Neuronal stem cell (in vitro differentiated cells): ENCODE results near the gene APMAP.

ENCODE experiments used
- DNase-seq: peaks from one replicate; pipeline ENCODE4 v3.0.0-alpha.2; 2013; ENCODE audit warnings: low spot score
- H2AFZ ChIP-seq: one replicate; pipeline ENCODE4 v1.6.1; 2013; ENCODE audit warnings: mild to moderate bottlenecking, low read length, inconsistent platforms
- H2AK5ac ChIP-seq: 2 replicates; pipeline ENCODE4 v1.6.1; 2013; ENCODE audit warnings: low read depth, mild to moderate bottlenecking, inconsistent platforms, low read length, moderate library complexity, mixed read lengths
- H2BK120ac ChIP-seq: 2 replicates; pipeline ENCODE4 v1.6.1; 2013; ENCODE audit warnings: low read depth, mild to moderate bottlenecking, inconsistent platforms, low read length, moderate library complexity, mixed read lengths
- H2BK12ac ChIP-seq: one replicate; pipeline ENCODE4 v1.6.1; 2013; ENCODE audit warnings: low read length, inconsistent platforms
- H2BK15ac ChIP-seq: 2 replicates; pipeline ENCODE4 v1.6.1; 2013; ENCODE audit warnings: mild to moderate bottlenecking, low read length, inconsistent platforms, mixed read lengths
- H2BK5ac ChIP-seq: one replicate; pipeline ENCODE4 v1.6.1; 2013; ENCODE audit warnings: inconsistent platforms, mild to moderate bottlenecking, low read length, moderate library complexity
- H3K14ac ChIP-seq: one replicate; pipeline ENCODE4 v1.6.1; 2013; ENCODE audit warnings: low read length, inconsistent platforms
- H3K18ac ChIP-seq: 2 replicates; pipeline ENCODE4 v1.6.1; 2013; ENCODE audit warnings: low read length, inconsistent platforms
- H3K23ac ChIP-seq: 2 replicates; pipeline ENCODE4 v1.6.1; 2013; ENCODE audit warnings: low read depth, mild to moderate bottlenecking, mixed read lengths, low read length, inconsistent platforms; ENCODE audit not compliant: poor library complexity
- H3K27ac ChIP-seq: replicated peaks from 3 replicates; pipeline ENCODE4 v1.5.1; 2013; ENCODE audit warnings: low read length, inconsistent platforms
- H3K27me3 ChIP-seq, 3 experiments: 2 replicates each; pipeline ENCODE4 v1.6.1; 2013; ENCODE audit warnings: low read length in 3 of 3, mild to moderate bottlenecking in 2 of 3, inconsistent platforms in 1 of 3, low read depth in 1 of 3, mixed read lengths in 1 of 3, moderate library complexity in 1 of 3; ENCODE audit not compliant: control insufficient read depth in 3 of 3, insufficient read depth in 3 of 3
- H3K36me3 ChIP-seq, 2 donors: replicated peaks in 1 of 2; 2 replicates each; pipeline ENCODE4 v1.6.1; 2013; ENCODE audit warnings: low read length in 2 of 2; ENCODE audit not compliant: control insufficient read depth in 2 of 2, insufficient read depth in 2 of 2
- H3K4ac ChIP-seq: 2 replicates; pipeline ENCODE4 v1.6.1; 2013; ENCODE audit warnings: inconsistent platforms, mild to moderate bottlenecking, low read length, moderate library complexity
- H3K4me1 ChIP-seq, 2 donors: 1 replicate in 1 of 2; 2 replicates in 1 of 2; pipeline ENCODE4 v1.6.1; 2013; ENCODE audit warnings: low read length in 2 of 2, low read depth in 1 of 2; ENCODE audit not compliant: control insufficient read depth in 2 of 2, insufficient read depth in 1 of 2
- H3K4me2 ChIP-seq: one replicate; pipeline ENCODE4 v1.6.1; 2013; ENCODE audit warnings: mild to moderate bottlenecking, low read length, inconsistent platforms; ENCODE audit not compliant: insufficient read depth, poor library complexity, severe bottlenecking
- H3K4me3 ChIP-seq, 2 donors: 2 replicates each; pipeline ENCODE4 v1.5.1; 2013; ENCODE audit warnings: low read length in 2 of 2, mild to moderate bottlenecking in 2 of 2, inconsistent platforms in 1 of 2, moderate library complexity in 1 of 2
- H3K79me1 ChIP-seq: one replicate; pipeline ENCODE4 v1.6.1; 2013; ENCODE audit warnings: low read depth, mild to moderate bottlenecking, inconsistent platforms, low read length, moderate library complexity
- H3K9ac ChIP-seq: one replicate; pipeline ENCODE4 v1.6.1; 2013; ENCODE audit warnings: mild to moderate bottlenecking, low read depth, low read length, inconsistent platforms; ENCODE audit not compliant: poor library complexity
- H3K9me3 ChIP-seq, 2 donors: replicated peaks in 1 of 2; 2 replicates each; pipeline versions ENCODE3 to v1.6.1; 2013; ENCODE audit warnings: low read length in 2 of 2, mild to moderate bottlenecking in 2 of 2, inconsistent platforms in 1 of 2, low read depth in 1 of 2, mixed read lengths in 1 of 2, moderate library complexity in 1 of 2; ENCODE audit not compliant: control insufficient read depth in 2 of 2, insufficient read depth in 1 of 2
- H4K8ac ChIP-seq: one replicate; pipeline ENCODE4 v1.6.1; 2013; ENCODE audit warnings: low read depth, mild to moderate bottlenecking, inconsistent platforms, low read length, moderate library complexity
- H4K91ac ChIP-seq: one replicate; pipeline ENCODE4 v1.6.1; 2013; ENCODE audit warnings: low read length, low read depth, mild to moderate bottlenecking, inconsistent platforms; ENCODE audit not compliant: poor library complexity
- WGBS, 2 donors: extraction: QIAGEN DNeasy Blood & Tissue Kit; methylation state at CpG; one replicate each; pipeline ENCODE4 v1.1.7; 2013; ENCODE audit warnings: missing lambda C conversion rate in 2 of 2, mixed read lengths in 1 of 2; ENCODE audit not compliant: insufficient read length in 2 of 2, insufficient replicate concordance in 1 of 2; ENCODE audit errors: extremely low coverage in 2 of 2; 5-methylcytosine and 5-hydroxymethylcytosine counted together

Gene APMAP

DNA sequence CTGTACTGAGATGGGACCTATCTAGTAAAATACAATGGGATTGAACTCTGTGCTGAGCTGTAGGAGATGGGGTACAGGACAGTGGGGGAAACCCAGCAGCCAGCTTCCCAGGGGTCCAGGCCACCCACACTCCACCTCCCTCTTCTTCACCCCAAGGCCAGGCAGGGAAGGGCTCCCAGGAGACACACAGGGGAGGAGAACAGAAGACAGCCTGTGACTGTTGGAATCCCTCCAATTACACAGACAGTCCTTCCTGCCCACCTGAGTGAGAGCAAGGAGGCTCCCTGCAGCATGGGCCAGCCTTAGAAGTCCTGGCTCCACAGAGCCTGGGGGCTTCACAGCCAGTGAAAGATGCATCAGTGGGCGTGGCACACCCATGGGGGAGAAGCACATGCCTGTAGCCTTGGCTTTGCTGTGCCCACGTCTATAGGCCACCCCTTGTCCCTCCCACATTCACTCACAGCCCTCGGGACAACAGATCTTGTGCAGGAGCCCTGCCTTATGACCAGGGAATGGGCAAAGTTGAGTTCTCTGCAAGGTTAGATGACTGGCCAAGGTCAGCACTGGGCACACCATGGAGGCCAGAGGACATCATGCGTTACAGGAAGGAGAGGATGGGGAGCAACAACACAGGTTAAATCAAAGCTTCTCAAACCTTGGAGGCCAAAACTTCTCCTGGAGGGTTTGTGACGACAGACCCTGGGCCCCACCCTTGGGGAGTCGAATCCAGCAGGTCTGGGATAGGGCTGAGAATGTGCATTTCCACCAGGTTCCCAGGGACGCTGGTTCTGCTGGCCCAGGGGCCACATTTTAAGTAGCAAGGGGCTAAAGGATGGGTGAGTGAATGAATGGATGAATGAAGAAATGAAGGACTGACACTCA is 55.8 kb downstream of the APMAP start:
- Histone ChIP-seq H3K4me1 (no peaks in the 10 kb centered on the region), H2BK120ac (no peak overlapping the region), H2BK5ac (no peak overlapping the region), H3K18ac (no peak overlapping the region), H3K14ac (no peak overlapping the region), H3K27me3 (peaks cover 0 to 3% (median 0%) of the 10 kb centered on the region in 3 experiments), H3K9me3 (peaks cover 0 to 6% of the 10 kb centered on the region in 2 donors), H4K91ac (no peak overlapping the region), H2AFZ (no peak overlapping the region), H3K4me3 (no peak overlapping the region), H3K27ac (no peak overlapping the region), H3K23ac (no peak overlapping the region), H3K4ac (no peak overlapping the region), H3K36me3 (no peaks in the 10 kb centered on the region), H2BK12ac (no peak overlapping the region), H3K79me1 (no peaks in the 10 kb centered on the region), H2BK15ac (no peak overlapping the region), H4K8ac (no peak overlapping the region), H3K4me2 (no peak overlapping the region), H2AK5ac (no peak overlapping the region), H3K9ac (peak overlapping the region; percentile 17)
- WGBS, 2 donors, result no CpG with 5 or more reads among the region's 7 CpGs
- no peak for DNase-seq

DNA sequence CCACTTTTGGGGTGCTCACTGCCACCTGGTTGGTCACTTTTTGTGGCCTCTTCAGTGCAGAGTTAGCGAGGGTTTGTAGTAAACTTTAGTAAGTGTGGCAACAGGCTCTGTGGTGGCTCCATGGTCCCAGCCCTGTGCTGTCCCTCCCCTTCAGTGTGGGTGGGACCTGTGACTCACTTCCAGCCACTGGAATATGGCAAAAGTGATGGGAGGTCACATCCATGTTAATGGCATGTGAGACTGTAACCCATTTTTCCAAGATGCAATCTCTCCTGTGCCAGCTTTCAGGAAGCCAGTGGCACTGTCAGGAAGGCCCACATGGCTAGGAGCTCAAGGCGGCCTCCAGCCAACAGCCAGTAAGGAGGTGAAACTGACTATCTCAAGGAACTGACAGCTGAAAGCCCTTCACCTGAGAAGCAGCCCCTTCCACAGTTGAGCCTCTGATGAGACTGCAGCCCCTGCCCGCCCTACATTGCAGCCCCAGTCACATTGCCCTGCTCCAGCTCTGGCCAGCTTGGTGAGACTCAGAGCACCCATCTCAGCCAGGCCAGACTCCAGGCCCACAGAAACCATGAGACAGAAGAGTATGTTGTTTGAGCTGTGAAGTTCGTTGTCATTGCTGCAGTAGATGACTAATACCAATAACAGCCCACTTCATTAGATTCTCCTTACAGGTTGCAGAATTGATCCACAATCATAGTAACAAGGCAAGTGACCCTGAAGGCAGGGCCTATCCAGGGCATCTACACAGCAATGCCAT is 56.6 kb downstream of the APMAP start:
- Histone ChIP-seq H2AFZ (no peak overlapping the region), H3K14ac (no peak overlapping the region), H3K4me3 (peak overlapping the region in 1 of 2 donors; percentile 37), H3K79me1 (no peaks in the 10 kb centered on the region), H2BK15ac (no peak overlapping the region), H3K4me2 (no peak overlapping the region), H2BK120ac (no peak overlapping the region), H3K18ac (peak overlapping the region; percentile 41), H3K9ac (no peak overlapping the region), H3K36me3 (no peaks in the 10 kb centered on the region), H3K4ac (no peak overlapping the region), H2BK12ac (no peak overlapping the region), H3K27ac (no peak overlapping the region), H2AK5ac (no peak overlapping the region), H3K27me3 (peaks cover 0 to 3% (median 0%) of the 10 kb centered on the region in 3 experiments), H3K4me1 (no peaks in the 10 kb centered on the region), H4K91ac (no peak overlapping the region), H3K9me3 (peaks cover 0 to 5% of the 10 kb centered on the region in 2 donors), H4K8ac (no peak overlapping the region), H2BK5ac (no peak overlapping the region), H3K23ac (no peak overlapping the region)
- no CpG with 5 or more reads among the region's 4 CpGs for WGBS, 2 donors
- DNase-seq, result no peak

DNA sequence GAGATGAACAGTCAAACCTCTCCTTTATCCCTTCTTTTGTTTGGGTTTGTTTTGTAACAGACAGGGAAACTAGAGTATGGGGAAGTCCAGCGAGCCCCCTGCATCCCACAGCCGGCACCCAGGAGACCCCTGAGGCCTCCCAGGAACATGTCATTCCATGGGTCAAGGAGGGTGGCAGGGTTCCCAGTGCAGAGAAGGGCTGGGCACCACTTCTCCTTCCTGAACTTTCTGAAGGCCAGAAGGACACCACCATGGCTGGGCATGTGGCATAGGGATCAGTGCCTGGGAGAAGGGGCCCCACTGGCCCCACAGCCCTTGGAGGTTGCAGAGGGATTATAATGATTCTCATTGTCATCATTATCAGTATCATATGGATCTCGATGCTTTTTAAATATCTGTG is 57.4 kb downstream of the APMAP start:
- H2BK120ac ChIP-seq, result no peak overlapping the region
- H4K91ac ChIP-seq, result no peak overlapping the region
- H2AFZ ChIP-seq, result no peak overlapping the region
- H3K14ac ChIP-seq, result no peak overlapping the region
- H3K9me3 ChIP-seq, result peaks cover 0 to 3% of the 10 kb centered on the region in 2 donors
- H3K4me2 ChIP-seq, result no peak overlapping the region
- H2BK5ac ChIP-seq, result no peak overlapping the region
- no peak overlapping the region for H2BK12ac ChIP-seq
- H3K9ac ChIP-seq, result no peak overlapping the region
- no peak for DNase-seq
- H2BK15ac ChIP-seq, result no peak overlapping the region
- no peaks in the 10 kb centered on the region for H3K4me1 ChIP-seq
- H3K4me3 ChIP-seq, result peak overlapping the region in 1 of 2 donors; percentile 23
- H4K8ac ChIP-seq, result no peak overlapping the region
- H3K18ac ChIP-seq, result no peak overlapping the region
- no CpG with 5 or more reads among the region's 3 CpGs for WGBS, 2 donors
- no peak overlapping the region for H2AK5ac ChIP-seq
- no peak overlapping the region for H3K23ac ChIP-seq
- no peaks in the 10 kb centered on the region for H3K36me3 ChIP-seq
- no peak overlapping the region for H3K27ac ChIP-seq
- peaks cover 0 to 3% (median 0%) of the 10 kb centered on the region in 3 experiments for H3K27me3 ChIP-seq
- no peak overlapping the region for H3K4ac ChIP-seq
- no peaks in the 10 kb centered on the region for H3K79me1 ChIP-seq

DNA sequence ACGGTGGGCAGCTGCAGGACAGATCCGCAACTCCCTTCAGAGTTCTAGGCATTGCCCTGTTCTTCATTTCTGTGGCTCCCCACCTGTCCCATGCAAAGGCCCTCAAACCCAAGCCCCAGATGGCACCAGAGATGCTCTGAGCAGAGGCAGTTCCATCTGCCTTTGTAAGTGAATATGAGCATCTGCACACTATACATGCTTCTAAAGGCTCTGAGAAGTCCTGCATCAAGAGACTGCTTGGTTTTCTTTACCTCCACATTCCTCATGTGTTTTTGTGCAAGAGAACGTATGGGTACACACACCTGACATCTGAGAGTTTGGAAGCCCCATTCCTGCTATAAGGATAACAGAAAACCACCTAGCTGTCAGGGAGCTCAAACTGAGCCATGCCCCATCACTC is 57.8 kb downstream of the APMAP start:
- Histone ChIP-seq H3K9me3 (peaks cover 0 to 3% of the 10 kb centered on the region in 2 donors), H4K91ac (no peak overlapping the region), H3K4ac (no peak overlapping the region), H4K8ac (no peak overlapping the region), H3K9ac (no peak overlapping the region), H3K27me3 (peaks cover 0 to 3% (median 0%) of the 10 kb centered on the region in 3 experiments), H3K36me3 (no peaks in the 10 kb centered on the region), H3K27ac (no peak overlapping the region), H2AK5ac (no peak overlapping the region), H3K23ac (no peak overlapping the region), H3K4me2 (no peak overlapping the region), H2BK15ac (no peak overlapping the region), H3K4me3 (no peak overlapping the region), H3K79me1 (no peaks in the 10 kb centered on the region), H2AFZ (no peak overlapping the region), H3K14ac (no peak overlapping the region), H2BK5ac (no peak overlapping the region), H3K4me1 (no peaks in the 10 kb centered on the region), H2BK12ac (no peak overlapping the region), H2BK120ac (no peak overlapping the region), H3K18ac (no peak overlapping the region)
- no peak for DNase-seq
- no CpG with 5 or more reads among the region's 3 CpGs for WGBS, 2 donors
